ENCODE measurements around the gene PSMB11.

Gene PSMB11

DNA sequence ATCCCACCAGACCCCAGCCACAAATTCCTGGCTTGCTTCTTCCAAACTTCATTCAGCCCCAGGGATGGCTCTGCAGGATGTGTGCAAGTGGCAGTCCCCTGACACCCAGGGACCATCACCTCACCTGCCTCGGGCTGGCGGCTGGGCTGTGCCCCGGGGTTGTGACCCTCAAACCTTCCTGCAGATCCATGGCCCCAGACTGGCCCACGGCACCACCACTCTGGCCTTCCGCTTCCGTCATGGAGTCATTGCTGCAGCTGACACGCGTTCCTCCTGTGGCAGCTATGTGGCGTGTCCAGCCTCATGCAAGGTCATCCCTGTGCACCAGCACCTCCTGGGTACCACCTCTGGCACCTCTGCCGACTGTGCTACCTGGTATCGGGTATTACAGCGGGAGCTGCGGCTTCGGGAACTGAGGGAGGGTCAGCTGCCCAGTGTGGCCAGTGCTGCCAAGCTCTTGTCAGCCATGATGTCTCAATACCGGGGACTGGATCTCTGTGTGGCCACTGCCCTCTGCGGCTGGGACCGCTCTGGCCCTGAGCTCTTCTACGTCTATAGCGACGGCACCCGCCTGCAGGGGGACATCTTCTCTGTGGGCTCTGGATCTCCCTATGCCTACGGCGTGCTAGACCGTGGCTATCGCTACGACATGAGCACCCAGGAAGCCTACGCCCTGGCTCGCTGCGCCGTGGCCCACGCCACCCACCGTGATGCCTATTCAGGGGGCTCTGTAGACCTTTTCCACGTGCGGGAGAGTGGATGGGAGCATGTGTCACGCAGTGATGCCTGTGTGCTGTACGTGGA lies at the start of gene PSMB11:
Gene PSMB11 (plus strand): TSS at position 51 of the 804 bp plus-strand sequence. CDS start 14 bp downstream, at position 65.
- TF ChIP-seq, protein P1, sequence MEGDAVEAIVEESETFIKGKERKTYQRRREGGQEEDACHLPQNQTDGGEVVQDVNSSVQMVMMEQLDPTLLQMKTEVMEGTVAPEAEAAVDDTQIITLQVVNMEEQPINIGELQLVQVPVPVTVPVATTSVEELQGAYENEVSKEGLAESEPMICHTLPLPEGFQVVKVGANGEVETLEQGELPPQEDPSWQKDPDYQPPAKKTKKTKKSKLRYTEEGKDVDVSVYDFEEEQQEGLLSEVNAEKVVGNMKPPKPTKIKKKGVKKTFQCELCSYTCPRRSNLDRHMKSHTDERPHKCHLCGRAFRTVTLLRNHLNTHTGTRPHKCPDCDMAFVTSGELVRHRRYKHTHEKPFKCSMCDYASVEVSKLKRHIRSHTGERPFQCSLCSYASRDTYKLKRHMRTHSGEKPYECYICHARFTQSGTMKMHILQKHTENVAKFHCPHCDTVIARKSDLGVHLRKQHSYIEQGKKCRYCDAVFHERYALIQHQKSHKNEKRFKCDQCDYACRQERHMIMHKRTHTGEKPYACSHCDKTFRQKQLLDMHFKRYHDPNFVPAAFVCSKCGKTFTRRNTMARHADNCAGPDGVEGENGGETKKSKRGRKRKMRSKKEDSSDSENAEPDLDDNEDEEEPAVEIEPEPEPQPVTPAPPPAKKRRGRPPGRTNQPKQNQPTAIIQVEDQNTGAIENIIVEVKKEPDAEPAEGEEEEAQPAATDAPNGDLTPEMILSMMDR (IDR thresholded peaks at IDR 0.05; ENCODE audit: insufficient read depth, low read depth, low read length, missing control alignments): no peak
- no peak within 1 kb of the TSS for H3K4me3 ChIP-seq (ENCODE audit: low read depth, low read length)
- DNase-seq (ENCODE audit: low read depth): no peak

DNA sequence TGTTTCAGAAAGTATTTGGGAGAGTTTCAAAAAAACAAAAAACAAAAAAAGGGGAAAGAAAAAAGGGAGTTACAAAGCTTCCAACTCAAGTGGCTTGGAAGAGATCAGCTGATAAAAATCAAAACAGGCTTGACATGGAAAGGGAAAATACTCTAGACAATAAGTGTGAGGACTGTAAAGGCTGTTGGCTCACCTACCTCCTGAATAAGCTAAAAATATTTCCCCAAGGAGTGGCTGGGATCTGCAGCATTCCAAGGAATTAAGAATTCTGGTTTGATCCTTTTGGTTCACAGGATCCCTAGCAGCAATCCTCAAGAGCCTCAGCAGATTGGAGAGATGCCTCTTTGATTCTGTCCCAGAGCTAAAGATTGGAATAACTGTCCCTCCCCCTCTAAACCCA lies 48.5 kb upstream of the PSMB11 start:
- TF ChIP-seq, protein P1 (IDR thresholded peaks at IDR 0.05; ENCODE audit: insufficient read depth, low read depth, low read length, missing control alignments): no peak
- DNase-seq (ENCODE audit: low read depth): no peak
- H3K4me3 ChIP-seq (ENCODE audit: low read depth, low read length): no peak overlapping the region

DNA sequence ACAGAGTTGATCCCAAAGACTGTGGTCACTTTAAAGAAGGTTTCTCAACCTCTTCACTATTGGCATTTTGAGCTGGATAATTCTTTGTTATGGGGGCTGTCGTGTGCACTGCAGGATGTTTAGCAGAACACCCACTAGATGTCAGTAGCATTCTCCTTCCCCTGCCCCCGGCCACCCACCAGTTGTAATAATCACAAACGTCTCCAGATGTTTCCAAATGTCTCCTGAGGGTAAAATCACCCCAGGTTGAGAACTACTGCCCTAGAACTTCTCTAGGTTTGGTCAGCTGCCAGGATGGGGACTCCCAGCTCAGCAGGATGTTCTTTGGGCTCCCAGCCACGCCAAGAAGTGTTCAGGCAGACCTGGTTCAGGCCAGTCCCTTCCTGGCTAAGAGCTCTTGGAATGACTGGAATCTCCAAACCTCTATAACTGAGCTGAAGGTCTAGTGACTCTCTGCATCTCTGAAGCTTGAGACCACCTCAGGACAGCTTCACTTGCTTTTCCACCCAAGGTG lies 47.2 kb upstream of the PSMB11 start:
- DNase-seq (ENCODE audit: low read depth): peak; percentile 55
- no peak overlapping the region for H3K4me3 ChIP-seq (ENCODE audit: low read depth, low read length)
- TF ChIP-seq, protein P1 (IDR thresholded peaks at IDR 0.05; ENCODE audit: insufficient read depth, low read depth, low read length, missing control alignments): peak; percentile 60

GRCh38 chr14:22995889-22996625 lies 46.0 kb upstream of the PSMB11 start:
- no peak overlapping the region for H3K4me3 ChIP-seq (ENCODE audit: low read depth, low read length)
- TF ChIP-seq, protein P1 (IDR thresholded peaks at IDR 0.05; ENCODE audit: insufficient read depth, low read depth, low read length, missing control alignments): no peak
- no peak for DNase-seq (ENCODE audit: low read depth)

- no peak for DNase-seq (ENCODE audit: low read depth)
- TF ChIP-seq, protein P1 (IDR thresholded peaks at IDR 0.05; ENCODE audit: insufficient read depth, low read depth, low read length, missing control alignments): no peak
- H3K4me3 ChIP-seq (ENCODE audit: low read depth, low read length): no peak overlapping the region
Observed at GRCh38 chr14:22996768-22997654, 45.0 kb upstream of the PSMB11 start.

- TF ChIP-seq, protein P1 (IDR thresholded peaks at IDR 0.05; ENCODE audit: insufficient read depth, low read depth, low read length, missing control alignments): no peak
- H3K4me3 ChIP-seq (ENCODE audit: low read depth, low read length): no peak overlapping the region
- DNase-seq (ENCODE audit: low read depth): no peak
Observed at GRCh38 chr14:22997676-22998323, 44.2 kb upstream of the PSMB11 start.

Data from GM12865 (cell line).